VCaP (cell line): ENCODE measurements around the gene RRP9.

Source experiments
- H3K27ac ChIP-seq: fragments of 450-650 bp; 2 replicates; pipeline ENCODE4 v1.5.1; 2017
- CTCF ChIP-seq: fragments of 450-650 bp; conservative IDR thresholded peaks from 2 replicates; pipeline ENCODE4 v1.5.1; 2017; ENCODE audit warnings: mild to moderate bottlenecking, moderate library complexity

The RRP9 gene

GRCh38 chr3:51962854-51963530 is 21.3 kb upstream of the RRP9 start:
- H3K27ac ChIP-seq: no peak overlapping the region
- no peak for TF ChIP-seq CTCF

GRCh38 chr3:51961602-51962569 is 20.2 kb upstream of the RRP9 start:
- no peak for TF ChIP-seq CTCF
- H3K27ac ChIP-seq: no peak overlapping the region

GRCh38 chr3:51961011-51961410 is 19.3 kb upstream of the RRP9 start:
- H3K27ac ChIP-seq: no peak overlapping the region
- no peak for TF ChIP-seq CTCF

- H3K27ac ChIP-seq: no peak overlapping the region
- TF ChIP-seq CTCF: no peak
Observed at GRCh38 chr3:51960386-51960785, 18.7 kb upstream of the RRP9 start.

GRCh38 chr3:51959651-51960050 is 17.9 kb upstream of the RRP9 start:
- TF ChIP-seq CTCF: no peak

GRCh38 chr3:51958603-51959521 is 17.2 kb upstream of the RRP9 start:
- no peak for TF ChIP-seq CTCF
- H3K27ac ChIP-seq: no peak overlapping the region

More at GRCh38 chr3:51959651-51960050, 17.9 kb upstream of the RRP9 start:
- H3K27ac ChIP-seq: no peak overlapping the region
